GM18519 (cell line): ENCODE measurements around the gene PPP1R7.

Experiments used
- ATAC-seq: cut with Tn5 transposase; IDR thresholded peaks from one replicate; pipeline ENCODE4 v1.9.1; 2021; ENCODE audit warnings: mild to moderate bottlenecking, moderate library complexity; ENCODE audit not compliant: unreplicated experiment, low FRiP score

The PPP1R7 gene

DNA sequence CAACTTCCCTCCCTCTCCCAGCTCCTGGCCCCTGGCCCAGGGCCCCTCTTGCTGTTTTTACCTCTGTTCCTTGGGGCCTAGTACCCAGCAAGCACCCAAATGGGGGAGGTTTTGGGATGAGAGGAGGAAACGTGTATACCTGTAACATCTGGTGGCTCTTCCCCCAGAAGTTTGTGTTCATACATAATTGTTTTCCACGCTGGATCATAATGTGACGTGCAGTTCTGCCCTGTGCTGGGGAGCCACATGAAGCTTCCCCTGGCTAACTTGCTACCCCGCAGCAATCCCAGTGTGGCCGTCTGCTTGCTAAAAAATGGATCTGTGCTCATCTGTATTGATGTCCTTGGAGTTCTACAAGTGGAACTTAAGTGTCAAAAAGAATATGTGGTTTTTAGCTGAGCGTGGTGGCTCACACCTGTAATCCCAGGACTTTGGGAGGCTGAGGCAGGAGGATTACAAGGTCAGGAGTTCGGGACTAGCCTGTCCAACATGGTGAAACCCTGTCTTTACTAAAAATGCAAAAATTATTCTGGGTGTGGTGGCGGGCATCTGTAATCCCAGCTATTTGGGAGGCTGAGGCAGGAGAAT lies 74.7 kb downstream of the PPP1R7 start:
- ATAC-seq = no peak

GRCh38 chr2:241225545-241225944 lies 75.3 kb downstream of the PPP1R7 start:
- ATAC-seq = no peak

DNA sequence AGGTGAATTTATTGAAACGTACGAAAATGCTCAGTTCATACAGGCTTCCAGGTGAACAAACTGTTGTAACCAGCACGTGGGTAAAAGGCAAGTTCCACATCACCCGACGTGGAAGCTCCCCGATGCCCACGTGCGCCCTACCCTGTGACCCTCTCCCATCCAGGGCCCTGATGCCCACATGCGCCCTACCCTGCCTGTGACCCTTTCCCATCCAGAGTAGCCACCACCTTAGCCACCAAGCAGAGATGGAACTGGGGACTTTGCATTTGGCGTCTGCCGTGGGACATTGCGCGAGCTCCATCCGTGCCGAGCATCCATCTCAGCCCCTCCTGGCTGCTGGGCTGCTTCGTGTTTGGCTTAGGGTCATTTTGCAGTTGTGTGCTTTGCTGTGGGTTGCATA lies 75.7 kb downstream of the PPP1R7 start:
- no peak for ATAC-seq

DNA sequence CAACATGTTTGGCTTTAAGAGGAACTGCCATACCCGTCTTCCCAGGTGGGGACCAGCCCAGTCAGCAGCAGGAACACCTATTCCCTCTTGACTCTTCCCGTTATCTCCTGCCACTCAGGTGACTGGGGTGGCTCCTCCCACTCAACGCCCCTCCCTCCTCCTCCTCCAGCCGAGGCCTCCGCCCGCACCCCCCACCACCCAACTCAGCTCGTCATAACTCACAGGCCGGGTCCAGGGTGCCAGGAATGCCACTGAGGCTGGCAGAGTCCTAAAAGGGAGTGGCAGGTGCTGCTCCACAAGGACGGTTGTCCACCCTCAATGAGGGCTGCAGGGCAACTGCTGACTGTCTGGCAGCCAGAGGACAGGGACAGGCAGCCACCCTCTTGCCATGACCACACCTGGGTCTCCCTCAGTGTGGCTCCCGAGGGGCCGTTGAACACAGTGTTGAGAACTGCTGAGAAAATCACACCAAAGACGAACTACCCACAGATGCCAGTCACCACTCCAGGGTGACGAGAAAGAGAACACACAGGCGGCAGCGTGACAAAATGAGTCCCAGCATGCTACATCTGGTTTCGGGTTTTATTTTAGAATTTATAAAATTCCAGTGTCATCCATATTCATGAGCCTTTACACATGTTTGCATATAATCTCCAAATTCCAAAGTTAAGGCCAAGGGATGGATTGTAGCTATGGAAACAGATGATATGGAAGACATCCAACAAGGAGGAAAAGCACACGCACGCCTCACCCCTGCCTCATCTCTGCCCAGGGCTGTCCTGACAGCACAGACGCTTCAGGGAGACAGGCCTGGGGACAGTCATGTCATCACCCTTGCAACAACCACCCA lies 76.7 kb downstream of the PPP1R7 start:
- no peak for ATAC-seq

DNA sequence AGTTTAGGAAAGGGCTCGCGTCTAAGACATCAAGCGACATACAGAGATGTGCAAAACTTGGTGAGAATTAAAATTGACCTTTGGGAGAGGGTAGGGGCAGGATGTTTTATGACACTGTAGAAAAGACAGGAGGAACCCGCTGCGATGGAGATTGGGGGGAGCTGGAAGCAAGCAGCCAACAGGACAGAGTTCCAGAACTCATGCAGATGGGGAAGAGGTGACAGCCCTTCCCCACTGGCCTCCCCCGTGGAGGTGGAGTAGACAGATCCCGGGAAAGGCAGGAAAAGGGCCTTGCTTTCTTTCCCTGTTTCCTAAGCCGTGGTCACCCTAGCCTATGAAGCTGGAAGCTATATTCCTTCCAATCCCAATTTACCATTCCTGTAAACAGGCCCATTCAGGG lies 77.3 kb downstream of the PPP1R7 start:
- no peak for ATAC-seq

GRCh38 chr2:241228081-241228859 lies 78.0 kb downstream of the PPP1R7 start:
- no peak for ATAC-seq

DNA sequence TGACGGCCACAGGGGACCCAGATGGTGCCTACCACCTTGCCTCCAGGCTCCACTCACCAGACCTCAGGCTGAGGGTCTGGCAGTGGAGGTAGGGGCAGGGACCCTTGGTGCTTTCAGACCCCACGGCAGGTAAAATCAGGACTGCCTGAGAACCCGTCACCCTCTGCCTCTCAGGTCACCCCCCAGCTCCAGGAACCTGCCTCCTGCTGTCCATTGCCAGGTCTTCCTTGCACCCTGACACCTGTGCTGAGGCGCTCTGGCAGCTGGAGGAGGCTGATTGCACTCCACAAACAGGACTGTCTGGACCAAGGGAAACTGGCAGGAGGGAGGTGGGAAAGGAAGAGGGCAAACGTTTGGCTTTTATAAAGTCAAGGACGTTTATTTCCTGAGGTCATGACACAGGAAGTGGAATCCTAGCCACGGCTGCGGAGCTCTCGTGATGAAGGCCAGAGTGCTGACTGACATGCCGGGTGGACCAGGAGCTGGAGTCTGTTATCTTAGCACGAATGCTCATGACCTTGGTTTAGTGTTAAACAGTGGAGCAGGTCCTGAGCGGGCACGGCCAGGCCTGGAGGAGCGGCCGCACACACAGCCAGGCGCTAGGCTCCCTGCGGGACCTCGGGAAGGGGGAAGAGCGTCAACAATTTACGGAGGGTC lies 78.7 kb downstream of the PPP1R7 start:
- ATAC-seq = no peak

DNA sequence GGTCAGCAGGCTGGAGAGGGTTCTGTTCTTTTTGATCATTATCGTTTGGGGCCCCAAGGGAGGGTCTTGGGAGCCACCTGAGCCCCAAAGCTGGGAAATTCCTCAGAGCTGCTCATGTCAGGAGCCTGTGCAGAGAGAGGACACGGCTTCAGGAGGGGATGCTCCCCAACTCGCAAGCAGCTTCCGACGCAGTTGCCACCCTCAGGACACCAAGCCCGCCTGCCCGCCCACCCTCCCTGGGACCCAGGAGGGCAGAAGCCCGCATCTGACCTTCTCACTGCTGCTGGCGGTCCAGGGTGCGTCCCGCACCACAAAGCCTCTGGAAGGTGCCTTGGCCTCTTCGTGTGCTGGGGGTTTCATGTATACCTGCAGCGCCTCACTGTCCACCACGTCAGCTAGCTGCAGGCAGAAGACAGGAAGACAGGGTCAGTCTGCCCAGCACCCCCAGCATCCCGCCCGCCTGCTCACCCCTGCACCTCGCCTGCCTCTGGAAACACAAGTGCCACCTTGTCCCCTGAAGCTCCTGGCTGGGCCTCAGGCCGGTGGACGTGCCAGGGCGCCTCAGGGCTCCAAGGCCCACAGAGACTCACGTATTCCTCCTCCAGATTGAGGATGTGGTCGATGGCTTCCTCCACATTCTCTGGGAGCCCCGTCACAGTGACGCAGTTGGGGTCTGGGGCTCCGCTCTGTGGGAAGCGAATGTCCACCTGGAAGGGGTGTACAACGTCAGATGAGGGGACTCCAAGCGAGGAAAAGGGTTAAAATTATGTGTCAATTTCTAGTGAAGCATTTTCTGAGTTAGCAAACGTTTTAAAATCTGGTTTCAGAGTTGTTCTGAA lies 79.5 kb downstream of the PPP1R7 start:
- ATAC-seq = no peak

DNA sequence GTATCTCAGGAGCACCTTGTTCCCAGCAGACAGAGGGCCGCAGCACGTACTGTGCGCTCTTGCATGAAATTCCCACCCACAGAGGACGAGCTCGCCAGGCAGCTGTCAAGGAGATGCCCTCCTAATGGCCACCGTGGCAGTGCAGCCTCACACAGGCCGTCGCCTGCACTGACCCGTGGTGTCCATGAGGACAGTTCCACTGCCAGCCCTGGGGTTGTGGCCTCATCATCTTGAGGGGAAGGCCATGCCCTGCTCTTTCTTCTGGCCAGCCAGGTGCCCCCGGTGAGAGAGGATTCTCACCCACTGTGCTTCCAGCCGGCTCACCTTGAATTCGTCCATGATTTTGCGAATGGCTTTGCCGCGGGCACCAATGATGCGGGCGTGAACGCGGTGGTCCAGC lies 80.2 kb downstream of the PPP1R7 start:
- no peak for ATAC-seq

DNA sequence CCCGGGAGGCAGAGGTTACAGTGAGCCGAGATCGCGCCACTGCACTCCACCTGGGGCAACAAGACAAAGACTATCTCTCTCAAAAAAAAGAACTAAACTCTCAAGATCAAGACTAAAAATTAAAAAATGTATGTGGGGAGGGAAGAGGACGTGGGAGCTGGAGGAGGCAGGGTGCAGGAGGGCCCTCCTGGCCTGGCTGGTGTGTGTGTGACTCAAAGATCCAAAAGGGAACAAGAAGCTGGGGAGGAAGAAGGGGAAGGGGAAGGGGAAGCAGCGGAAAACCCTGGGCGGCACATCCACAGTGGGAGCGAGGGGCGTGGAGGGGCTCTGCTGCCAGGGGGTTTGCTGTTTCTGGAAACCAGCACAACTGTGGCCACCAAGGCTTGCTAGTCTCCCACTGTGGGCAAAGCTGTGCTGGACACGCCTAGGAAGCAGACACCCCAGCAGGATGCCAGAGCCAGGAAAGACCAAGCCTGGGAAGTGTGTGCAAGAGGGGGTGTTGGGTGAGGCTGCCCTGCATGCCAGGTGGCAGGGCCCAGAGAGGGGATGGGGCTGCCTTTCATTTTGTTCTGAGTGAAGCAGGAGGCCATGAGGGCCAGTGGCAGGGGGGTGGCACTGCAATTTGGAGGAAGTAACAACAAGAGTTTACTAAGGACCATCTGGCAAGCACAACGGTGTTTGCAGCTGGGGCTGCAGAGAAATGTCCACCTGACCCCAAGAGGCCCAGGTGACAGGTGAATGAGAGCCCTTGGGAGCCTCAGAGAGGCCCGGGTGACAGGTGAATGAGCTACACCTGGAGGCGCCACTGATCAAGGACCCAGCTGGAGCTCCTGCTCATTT lies 82.7 kb downstream of the PPP1R7 start:
- no peak for ATAC-seq
